Measurements from ENCODE around the gene CYSRT1. TPM values are rescaled to one million over a fixed set of nuclear protein-coding genes. Genes with fewer than 3 reads are reported as not detected.

CYSRT1 gene
- total and polyA plus RNA-seq, 8 donors, result 0.22 to 1.3 (median 0.60) TPM; not detected in 4

GRCh38 chr9:137220317-137221094, 4.5 kb upstream of the CYSRT1 start:
- FAIRE-seq (no peak), ATAC-seq (no peak), DNase-seq (peak in 1 of 6 donors; percentile 54)
- Histone ChIP-seq H3K36me3 (no peaks in the 10 kb centered on the region), H3K27ac (no peak overlapping the region), H3K4me1 (peaks cover 6 to 12% (median 7%) of the 10 kb centered on the region in 3 donors), H3K9me3 (no peaks in the 10 kb centered on the region), H3K4me3 (no peak overlapping the region), H3K27me3 (no peaks in the 10 kb centered on the region)
- intact Hi-C loops (cut with DNase I), result no loop called here
- WGBS, 2 donors, result 93% methylated on average over 51 to 52 of the region's 52 CpGs
- TF ChIP-seq, protein P1, sequence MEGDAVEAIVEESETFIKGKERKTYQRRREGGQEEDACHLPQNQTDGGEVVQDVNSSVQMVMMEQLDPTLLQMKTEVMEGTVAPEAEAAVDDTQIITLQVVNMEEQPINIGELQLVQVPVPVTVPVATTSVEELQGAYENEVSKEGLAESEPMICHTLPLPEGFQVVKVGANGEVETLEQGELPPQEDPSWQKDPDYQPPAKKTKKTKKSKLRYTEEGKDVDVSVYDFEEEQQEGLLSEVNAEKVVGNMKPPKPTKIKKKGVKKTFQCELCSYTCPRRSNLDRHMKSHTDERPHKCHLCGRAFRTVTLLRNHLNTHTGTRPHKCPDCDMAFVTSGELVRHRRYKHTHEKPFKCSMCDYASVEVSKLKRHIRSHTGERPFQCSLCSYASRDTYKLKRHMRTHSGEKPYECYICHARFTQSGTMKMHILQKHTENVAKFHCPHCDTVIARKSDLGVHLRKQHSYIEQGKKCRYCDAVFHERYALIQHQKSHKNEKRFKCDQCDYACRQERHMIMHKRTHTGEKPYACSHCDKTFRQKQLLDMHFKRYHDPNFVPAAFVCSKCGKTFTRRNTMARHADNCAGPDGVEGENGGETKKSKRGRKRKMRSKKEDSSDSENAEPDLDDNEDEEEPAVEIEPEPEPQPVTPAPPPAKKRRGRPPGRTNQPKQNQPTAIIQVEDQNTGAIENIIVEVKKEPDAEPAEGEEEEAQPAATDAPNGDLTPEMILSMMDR (IDR thresholded peaks at IDR 0.05), result no peak

DNA sequence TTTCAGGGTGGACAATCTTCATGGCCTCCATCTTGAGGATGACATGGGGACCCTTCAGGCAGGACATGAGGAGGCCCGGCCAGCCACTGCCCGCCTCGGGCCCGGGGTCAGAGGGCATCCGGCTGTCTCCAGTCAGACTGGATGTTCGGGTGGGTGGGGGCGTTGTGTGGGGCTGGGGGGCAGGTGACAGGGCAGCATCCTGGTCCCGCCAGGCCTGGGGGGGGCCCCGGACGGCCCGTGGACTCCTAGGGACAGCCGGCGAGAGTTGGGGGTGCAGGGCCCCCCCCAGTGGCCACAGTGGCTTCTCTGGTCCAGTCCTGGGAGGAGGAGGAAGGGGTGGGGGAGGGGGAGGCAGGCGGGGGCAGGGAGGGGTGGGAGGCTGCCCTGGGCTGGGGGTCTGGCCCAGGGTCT, 3.9 kb upstream of the CYSRT1 start:
- peak overlapping the region in 2 of 4 donors; percentile 48 for H3K4me3 ChIP-seq
- H3K4me1 ChIP-seq, result peaks cover 6 to 12% (median 7%) of the 10 kb centered on the region in 3 donors
- no peaks in the 10 kb centered on the region for H3K36me3 ChIP-seq
- H3K9me3 ChIP-seq, result no peaks in the 10 kb centered on the region
- H3K27me3 ChIP-seq, result no peaks in the 10 kb centered on the region
- FAIRE-seq, result no peak
- TF ChIP-seq, protein P1 (IDR thresholded peaks at IDR 0.05), result no peak
- no peak for ATAC-seq
- no peak overlapping the region for H3K27ac ChIP-seq
- WGBS, 2 donors, result 84% methylated on average over 14 of the region's 14 CpGs
- intact Hi-C loops (cut with DNase I), result no loop called here
- DNase-seq, result peak in 1 of 6 donors; percentile 31

DNA sequence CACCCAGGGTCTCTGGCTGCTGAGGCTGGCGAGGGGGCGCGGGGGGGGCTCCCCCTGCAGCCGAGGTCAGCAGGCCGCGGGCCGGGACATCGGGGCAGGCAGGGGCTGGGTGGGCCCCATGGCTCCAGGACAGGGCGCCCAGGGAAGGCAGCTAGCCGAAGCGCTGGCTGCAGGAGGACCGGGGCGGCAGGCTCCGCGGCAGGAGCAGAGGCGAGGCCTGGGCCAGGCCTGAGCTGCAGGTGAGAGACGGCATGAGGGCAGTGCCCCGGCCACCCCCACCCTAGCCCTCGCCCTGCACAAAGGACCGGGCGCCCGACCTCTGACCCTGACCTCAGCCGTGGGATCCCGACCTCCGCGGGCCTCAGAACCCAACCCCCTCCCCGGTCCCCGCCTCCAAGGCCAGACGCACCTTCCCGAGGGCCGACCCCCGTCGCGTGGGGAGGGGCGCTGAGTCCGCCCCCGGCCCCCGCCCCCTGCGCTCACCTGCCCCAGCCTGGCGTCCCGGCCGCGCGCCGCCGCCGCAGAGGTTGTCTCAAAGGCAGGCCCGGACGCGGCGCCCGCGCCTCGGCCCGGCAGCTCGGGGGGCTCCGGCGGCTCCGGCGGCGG, 3.4 kb upstream of the CYSRT1 start:
- intact Hi-C loops (cut with DNase I), result no loop called here
- peak overlapping the region in 3 of 4 donors; percentile 18 to 48 (median 48) for H3K4me3 ChIP-seq

DNA sequence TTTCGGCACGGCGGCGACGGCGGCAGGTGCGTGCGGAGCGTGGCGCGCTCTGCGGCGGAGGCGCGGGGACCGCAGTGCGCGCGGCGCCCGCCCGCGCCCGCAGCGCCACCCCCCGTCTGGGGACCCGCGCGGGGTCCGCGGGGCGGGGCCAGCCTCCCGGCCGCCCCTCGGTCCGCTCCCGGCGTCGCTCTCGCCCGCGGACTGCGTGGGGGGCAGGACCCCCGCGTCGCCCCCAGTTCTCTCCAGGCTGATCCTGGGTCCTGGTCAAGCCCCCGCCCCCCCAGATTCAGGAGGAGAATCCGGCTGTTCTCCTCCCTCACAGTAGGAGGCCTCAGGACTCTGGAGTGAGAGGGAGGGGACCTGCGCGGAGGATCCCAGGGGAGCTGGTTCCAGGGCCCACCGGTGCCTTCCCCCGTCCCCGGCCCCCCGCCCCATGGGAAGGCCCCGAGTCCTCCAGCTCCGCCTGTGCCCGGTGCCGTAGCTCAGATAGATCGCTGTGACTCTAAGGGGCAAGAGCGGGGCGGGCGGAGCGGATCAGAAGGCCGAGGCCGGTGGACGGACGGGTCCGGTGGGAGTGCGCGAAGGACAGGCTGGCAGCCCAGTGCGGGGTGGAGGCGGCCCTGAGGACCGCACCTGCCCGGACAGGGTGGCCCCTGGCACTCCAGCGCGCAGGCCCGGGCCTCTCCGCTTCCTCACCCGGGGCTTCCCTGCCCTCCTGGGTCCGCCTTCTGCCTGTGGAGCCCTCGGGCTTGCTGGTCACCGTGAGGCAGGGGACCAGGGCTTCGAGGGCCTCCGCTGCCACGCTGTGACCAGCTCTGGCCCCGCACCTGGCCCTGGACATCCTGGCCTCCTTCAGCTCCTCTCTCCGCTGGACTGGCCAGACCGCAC, 2.5 kb upstream of the CYSRT1 start, which contains the start of gene RNF208:
Gene RNF208 (minus strand): TSS at position 51 of the 888 bp plus-strand sequence. CDS start 1,028 bp downstream, outside the sequence.
- no peak for FAIRE-seq

More for the DNA sequence above, 3.4 kb upstream of the CYSRT1 start:
- no peaks in the 10 kb centered on the region for H3K9me3 ChIP-seq
- no peaks in the 10 kb centered on the region for H3K36me3 ChIP-seq
- no peak for ATAC-seq
- WGBS, 2 donors, result 5 to 9% methylated on average over 31 to 61 of the region's 61 CpGs
- H3K4me1 ChIP-seq, result peaks cover 6 to 12% (median 7%) of the 10 kb centered on the region in 3 donors
- TF ChIP-seq, protein P1 (IDR thresholded peaks at IDR 0.05), result no peak
- peak overlapping the region in 2 of 4 donors; percentile 8 to 19 for H3K27ac ChIP-seq
- no peak for FAIRE-seq
- DNase-seq, result peak in 4 of 6 donors; percentile 43 to 71 (median 48)
- H3K27me3 ChIP-seq, result no peaks in the 10 kb centered on the region

More for the DNA sequence above, 2.5 kb upstream of the CYSRT1 start, which contains the start of gene RNF208:
- Histone ChIP-seq H3K27ac (peak within 1 kb of the TSS; percentile 73 to 90 (median 82)), H3K27me3 (no peaks in the 10 kb centered on the region), H3K4me3 (peak within 1 kb of the TSS; percentile 18 to 88 (median 38)), H3K36me3 (no peaks in the 10 kb centered on the region), H3K9me3 (no peaks in the 10 kb centered on the region), H3K4me1 (peaks cover 11 to 20% (median 15%) of the 10 kb centered on the region in 3 donors)
- peak in 3 of 4 donors; percentile 1 to 7 (median 2) for ATAC-seq
- TF ChIP-seq, protein P1 (IDR thresholded peaks at IDR 0.05), result no peak
- DNase-seq, result peak in 4 of 6 donors; percentile 33 to 68 (median 44)
- 5 to 7% methylated on average over 47 to 88 of the region's 88 CpGs for WGBS, 2 donors
- intact Hi-C loops (cut with DNase I), result no loop called here

Measured in pancreas (tissue), 10 donors.